Measurements from ENCODE around the gene SCN2A.

- TF ChIP-seq ZNF274 (IDR thresholded peaks at IDR 0.05; ENCODE audit: low read depth, low read length) (no peak), YY1 (IDR thresholded peaks at IDR 0.05; ENCODE audit: insufficient read depth, insufficient read length) (no peak)
Observed at GRCh38 chr2:165390875-165391274, 151.7 kb downstream of the SCN2A start.
